GM18861 (cell line): Measurements from ENCODE around the gene SSNA1.

Source experiments
- ATAC-seq: cut with Tn5 transposase; IDR thresholded peaks from one replicate; pipeline ENCODE4 v1.9.1; 2021; ENCODE audit not compliant: unreplicated experiment

SSNA1 gene, protein sequence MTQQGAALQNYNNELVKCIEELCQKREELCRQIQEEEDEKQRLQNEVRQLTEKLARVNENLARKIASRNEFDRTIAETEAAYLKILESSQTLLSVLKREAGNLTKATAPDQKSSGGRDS

DNA sequence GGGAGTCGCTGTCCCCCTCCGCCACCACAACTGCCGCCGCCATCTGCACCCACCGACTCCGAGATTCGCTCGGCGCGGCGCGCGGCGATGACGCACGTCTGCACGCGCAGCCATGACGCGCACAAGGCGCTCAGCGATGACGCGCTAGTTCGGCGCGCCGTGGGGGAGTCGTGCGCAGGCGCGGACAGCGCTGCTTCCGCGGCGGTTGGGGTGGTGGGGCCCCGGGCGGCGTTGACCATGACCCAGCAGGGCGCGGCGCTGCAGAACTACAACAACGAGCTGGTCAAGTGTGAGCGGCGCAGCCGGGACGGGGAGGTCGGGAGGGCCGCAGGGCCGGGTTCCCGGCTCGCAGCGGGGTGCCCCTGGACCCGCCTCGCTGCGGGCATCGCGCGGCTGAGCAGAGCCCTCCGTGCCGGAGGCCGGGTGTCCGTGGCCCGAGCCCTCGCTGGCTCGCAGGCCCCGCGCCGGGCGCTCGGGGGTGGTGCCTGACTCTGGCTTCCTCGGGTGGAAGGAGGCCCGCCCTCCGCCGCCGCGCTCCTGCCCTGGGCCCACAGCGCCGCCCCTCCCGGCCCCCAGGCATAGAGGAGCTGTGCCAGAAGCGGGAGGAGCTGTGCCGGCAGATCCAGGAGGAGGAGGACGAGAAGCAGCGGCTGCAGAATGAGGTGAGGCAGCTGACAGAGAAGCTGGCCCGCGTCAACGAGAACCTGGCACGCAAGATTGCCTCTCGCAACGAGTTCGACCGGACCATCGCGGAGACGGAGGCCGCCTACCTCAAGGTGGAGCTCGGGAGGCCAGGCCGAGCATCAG is at the start of gene SSNA1, which contains the start of gene ANAPC2:
TSS of gene SSNA1 (plus strand) at position 187 of the 807 bp plus-strand sequence. CDS start at position 238, 51 bp downstream.
TSS of gene ANAPC2 (minus strand) at position 71 of the 807 bp plus-strand sequence. CDS start at position 43, 28 bp downstream.
- ATAC-seq, result peak; percentile 79

DNA sequence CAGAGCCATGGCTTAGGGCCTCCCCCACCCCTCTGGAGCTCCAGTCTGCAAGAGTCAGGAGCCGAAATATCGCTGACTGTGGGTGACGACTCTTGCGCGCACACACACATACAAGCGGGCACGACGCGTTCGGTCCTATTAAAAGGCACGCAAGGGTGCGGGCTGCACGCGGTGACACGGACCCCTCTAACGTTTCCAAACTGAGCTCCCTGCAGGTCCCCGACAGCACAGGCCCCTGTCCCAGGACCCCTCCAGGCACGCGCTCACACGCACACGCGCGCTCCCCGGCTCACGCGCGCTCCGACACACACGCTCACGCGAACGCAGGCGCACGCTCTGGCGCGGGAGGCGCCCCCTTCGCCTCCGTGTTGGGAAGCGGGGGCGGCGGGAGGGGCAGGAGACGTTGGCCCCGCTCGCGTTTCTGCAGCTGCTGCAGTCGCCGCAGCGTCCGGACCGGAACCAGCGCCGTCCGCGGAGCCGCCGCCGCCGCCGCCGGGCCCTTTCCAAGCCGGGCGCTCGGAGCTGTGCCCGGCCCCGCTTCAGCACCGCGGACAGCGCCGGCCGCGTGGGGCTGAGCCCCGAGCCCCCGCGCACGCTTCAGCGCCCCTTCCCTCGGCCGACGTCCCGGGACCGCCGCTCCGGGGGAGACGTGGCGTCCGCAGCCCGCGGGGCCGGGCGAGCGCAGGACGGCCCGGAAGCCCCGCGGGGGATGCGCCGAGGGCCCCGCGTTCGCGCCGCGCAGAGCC is 49.6 kb upstream of the SSNA1 start, which contains the start of gene GRIN1:
TSS of gene GRIN1 (plus strand) at position 433 of the 746 bp plus-strand sequence. CDS start 333 bp downstream, outside the sequence.
- no peak for ATAC-seq

DNA sequence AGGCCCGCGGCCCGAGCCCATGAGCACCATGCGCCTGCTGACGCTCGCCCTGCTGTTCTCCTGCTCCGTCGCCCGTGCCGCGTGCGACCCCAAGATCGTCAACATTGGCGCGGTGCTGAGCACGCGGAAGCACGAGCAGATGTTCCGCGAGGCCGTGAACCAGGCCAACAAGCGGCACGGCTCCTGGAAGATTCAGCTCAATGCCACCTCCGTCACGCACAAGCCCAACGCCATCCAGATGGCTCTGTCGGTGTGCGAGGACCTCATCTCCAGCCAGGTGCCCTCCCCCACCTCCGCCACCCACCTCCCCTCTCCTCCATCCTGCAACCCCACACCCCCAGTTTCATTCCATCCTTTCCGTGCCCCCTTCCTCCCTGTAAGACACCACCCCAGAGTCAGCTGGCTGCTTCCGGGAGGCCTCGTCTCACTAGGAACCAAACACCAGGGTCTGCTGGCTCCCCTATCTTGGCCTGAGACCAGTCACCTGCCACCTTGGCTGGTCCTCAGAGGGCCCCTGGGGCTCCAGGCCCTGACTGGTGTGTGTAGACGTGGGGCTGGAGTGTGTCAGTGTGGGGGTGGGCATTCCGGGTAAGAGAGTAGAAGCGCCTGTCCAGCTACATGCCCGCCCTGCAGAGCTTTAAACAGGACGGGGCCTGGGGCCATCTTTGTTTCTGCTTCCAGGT is 48.9 kb upstream of the SSNA1 start:
- no peak for ATAC-seq

DNA sequence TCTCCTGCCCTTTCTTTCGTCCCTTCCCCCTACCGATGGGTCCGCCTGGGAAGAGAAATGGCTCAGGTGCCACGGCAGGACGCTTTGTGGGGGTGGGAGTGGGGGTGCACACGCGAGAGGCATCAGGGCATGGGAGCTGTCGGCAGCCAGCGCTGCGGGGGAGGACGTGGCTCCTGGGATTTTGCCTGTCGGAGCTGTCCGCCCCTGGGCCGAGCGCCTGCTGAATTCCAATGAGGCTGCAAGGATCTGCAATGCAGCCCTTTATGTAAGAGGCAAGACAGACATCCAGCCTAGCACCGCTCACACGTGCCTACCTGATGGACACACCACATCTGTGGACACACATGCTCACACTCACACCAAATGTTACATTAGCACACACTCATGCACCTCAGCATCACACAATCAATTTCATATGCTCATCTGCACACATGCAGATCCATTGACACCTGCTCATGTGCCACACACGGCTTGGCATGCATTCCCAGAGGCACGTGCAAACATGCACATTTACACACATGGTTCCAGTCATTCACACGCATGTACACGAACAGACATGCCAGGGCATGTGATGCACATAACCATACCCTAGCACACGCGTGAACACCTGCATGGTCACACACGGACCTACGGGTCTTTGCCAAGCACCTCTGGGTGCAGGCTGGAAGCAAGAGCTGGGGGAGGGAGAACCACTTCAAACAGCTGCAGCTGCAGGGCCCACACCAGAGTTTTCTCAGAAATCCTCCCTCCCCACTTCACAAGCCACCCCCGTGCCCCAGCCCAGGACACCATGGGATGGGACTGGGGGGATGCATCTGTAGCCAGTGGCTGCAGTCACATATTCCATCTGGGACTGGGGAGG is 48.1 kb upstream of the SSNA1 start:
- no peak for ATAC-seq

DNA sequence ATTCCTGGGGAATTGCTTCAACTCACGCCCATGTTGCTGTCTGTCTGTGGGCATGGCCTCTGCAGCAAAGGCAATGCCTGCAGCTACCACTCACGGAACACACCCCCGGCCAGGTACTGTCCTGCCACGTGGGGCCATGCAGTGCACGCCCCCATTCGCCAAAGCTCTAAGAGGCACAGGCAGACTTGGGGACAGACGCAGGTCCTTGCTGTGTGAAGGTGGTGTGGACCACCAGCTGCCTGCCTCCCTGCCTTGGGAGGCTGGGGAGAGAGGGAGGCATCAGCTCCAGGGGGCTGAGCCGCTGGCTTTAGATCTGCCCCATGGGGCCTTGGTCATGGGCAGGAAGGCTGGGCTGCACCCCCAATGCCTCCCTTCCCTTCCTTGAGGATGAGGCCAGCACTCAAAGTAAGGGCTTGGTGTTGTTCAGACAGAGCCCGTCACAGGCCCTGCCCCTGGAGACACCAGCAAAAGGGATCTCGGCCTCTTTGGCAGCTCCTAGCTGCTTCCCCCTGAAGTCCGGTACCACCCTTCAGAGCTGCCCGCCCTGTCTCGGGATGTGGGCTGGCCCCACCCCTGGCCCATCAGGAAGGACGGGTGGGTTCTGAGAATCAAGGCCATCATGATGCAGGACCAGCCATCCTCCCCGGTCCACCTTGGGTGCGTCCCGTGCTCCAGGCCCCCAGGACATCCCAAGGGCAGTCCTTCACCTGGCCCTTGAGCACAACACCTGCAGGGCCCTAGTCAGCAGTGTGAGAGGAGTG is 47.2 kb upstream of the SSNA1 start:
- ATAC-seq, result no peak

DNA sequence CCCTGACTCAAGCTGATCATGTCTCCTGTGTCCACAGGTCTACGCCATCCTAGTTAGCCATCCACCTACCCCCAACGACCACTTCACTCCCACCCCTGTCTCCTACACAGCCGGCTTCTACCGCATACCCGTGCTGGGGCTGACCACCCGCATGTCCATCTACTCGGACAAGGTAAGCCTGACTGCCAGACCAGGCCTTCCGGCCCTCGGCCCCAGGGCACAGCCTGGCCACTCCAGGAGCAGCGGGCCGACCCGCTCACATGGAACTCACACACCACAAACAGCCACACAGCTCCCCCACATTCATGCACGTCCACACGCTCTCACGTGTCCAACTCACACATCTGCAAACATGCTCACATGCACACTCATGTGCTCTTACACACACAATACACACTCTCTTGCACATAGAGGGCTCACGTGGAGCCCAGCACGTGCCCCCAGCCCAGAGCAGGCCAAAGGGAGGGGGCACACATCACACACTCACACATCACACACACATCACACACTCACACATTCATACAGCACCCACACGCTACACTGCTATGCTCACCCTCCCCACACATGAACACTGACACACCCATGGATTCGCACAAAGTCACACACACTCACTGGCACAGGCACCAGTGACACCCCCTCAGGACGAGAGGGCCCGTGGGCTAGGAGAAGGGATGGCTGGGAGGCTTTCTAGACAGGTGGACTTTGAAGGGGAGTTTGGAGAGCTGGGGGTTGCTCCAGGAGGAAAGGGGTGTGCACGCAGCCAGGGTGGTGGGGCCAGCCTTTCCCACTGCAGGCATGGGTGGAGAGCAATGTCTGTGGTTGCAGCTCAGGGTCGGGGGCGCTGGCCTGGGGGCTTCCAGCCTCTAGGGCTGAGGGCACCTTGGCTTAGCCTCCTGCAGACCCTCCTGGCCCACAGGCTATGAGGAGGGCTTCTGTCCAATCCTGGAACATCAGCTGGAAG is 46.2 kb upstream of the SSNA1 start:
- no peak for ATAC-seq

DNA sequence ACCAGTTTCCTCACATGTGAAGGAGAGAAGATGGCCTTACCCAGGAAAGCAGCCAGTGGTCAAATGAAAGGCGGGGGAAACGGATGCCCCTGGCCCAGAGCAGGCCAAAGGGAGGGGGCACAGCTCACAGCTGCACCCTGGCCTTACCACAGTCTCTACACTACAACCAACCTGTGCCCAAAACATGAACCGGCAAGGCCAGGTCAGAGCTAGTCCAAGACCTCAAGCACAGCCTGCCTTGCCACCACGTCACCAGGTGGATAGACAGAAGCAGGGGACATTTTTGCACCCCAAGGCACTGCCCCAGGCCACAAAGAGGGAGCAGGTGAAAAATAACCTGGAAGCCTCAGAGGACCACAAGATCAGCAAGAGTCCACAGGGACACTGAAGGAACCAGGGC is 45.0 kb upstream of the SSNA1 start:
- no peak for ATAC-seq

DNA sequence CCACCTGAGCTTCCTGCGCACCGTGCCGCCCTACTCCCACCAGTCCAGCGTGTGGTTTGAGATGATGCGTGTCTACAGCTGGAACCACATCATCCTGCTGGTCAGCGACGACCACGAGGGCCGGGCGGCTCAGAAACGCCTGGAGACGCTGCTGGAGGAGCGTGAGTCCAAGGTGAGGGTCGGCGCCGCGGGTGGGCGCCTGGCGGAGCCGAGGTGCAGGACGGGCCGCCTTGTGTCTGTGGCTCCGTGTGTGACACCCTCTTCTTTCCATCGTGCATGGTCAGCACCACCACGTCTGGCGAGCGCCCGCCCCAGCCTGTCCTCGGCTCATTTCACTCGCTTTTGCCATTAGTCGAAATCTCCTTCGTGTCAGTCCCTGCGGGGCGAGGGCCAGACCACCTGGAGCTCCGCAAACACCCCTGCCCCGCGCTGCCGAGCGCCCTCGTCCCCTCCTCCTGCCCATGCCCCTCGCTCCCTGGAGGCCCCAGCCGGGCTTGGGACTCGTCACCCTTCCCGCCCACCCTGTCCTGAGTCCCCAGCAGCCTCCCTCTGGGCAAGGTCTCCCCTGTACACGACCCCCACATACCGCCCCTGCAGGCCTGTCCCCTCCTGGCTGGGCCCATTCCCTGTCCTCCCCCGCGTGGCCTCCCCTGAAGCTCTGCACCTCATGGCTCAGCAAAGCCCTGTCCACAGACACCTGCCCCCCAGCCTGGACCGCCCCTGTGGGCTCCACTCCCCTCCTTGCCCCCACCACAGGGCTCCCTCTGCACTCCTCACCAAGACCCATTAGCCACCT is 42.5 kb upstream of the SSNA1 start:
- ATAC-seq, result no peak

DNA sequence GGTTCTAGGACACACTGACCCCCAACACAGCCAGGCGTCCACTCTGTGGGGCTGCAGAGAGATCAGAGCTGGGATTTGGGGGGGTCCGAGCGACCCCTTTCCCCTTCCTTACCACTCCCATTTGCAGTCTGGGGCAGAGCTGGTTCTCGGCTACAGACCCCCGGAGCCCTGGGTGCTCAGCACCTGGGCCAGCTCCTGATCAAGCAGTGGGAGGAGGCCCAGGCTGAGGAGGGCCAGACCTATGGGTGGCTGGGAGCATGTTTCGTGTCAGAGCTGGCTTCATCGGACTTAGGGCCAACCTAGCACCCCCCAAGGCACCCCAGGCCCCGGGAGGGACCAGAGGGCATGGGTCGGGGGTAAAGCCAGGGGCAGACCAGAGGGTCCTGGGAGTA is 42.0 kb upstream of the SSNA1 start:
- ATAC-seq, result no peak

DNA sequence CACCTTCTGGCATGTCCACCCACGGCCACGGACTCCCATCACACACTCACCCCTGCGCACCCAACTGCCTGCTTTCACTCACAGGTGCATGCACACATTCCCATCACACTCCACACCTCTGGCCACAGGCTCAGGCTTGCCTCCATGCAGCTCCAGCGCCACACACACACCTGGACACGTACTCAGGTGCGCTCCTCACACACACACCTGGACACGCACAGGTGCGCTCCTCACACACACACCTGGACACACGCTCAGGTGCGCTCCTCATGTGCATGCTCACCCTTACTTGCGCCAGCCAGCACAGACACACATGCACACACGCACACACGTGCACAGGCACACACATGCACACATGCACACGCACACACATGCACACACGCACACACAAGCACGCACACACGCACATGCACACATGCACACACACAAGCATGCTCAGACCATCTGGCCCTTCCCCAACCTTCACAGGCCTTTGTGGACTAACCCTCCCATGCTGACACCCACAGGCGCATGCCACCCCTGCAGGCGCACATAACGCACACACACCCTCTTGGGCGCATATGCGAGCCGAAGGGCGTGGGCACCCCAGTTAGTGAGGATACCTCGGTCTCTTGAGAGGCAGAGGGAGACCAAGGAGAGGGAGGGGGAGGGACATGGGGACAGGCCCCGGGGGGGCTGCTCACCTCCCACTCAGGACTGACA is 41.2 kb upstream of the SSNA1 start:
- ATAC-seq, result no peak

DNA sequence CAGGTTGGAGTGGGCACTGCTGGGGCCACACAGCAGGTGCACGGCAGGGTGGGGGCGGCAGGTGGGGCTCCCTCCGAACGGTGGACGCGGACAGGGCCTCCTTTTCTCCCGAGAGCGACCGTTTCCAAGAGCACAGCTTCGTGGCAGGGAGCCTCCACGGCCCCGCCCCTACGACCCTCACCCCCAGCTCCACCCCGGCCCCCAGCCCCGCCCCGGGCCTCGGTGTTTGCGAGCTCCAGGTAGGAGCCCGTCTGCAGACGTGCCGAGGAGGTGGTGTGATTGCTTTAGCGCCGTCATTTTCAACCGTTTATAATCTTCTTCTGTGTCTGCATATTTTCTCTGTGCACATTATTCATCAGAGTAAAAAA is 40.7 kb upstream of the SSNA1 start:
- no peak for ATAC-seq

DNA sequence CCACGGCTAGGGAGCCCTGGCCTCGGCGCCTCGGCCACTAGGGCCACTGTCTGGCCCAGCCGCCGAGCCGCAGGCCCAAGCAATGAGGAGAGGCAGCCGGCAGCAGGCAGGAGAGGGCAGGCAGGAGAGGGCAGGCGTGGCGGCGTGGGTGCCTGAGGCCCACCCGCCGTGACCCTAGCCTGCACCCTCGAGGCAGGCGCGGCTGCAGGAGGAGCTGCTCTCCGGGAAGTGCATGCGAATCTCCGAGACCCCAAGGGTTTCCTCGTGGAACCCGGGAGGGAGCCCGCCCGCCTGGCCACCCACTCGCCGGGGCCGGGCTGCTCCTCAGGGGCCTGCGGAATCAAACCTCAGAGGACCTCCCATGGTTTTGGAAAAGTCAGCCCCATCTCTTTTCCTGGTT is 40.2 kb upstream of the SSNA1 start:
- ATAC-seq, result no peak

DNA sequence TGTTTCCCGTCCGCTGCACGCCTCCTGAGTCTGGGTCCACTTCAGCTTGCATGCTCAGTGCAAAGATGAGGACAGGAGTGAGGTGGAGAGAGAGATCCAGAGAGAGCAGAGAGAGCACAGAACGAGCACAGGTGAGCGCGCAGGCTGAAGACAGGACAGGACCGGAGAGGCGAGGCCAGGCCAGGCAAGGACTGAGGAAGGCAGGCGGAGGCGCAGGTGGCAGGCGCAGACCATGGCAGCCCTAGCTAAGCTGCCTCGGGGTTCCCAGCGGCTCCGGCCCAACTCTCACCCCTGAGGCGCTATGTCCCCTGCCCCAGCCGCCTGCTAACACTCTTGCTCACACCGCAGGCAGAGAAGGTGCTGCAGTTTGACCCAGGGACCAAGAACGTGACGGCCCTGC is 39.8 kb upstream of the SSNA1 start:
- ATAC-seq, result no peak

DNA sequence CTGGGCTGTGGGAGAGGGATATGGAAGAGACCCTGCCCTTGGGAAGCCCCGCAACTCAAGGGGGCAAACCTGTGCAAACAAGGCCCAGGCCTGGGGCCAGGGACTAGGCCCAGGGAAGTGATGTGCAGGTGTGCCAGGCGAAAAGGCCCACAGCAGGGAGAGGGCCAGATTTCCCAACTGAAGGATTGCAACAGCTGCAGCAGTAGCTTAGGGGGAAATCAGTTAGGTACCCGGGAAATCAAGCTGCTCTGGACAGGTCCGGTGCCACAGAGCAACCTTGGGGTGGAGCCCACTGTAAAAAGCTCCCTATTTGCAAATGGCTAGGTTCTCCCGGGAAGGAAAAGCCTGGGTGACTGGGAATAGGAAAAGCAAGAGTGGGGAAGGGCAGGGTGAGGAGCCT is 39.1 kb upstream of the SSNA1 start:
- no peak for ATAC-seq

DNA sequence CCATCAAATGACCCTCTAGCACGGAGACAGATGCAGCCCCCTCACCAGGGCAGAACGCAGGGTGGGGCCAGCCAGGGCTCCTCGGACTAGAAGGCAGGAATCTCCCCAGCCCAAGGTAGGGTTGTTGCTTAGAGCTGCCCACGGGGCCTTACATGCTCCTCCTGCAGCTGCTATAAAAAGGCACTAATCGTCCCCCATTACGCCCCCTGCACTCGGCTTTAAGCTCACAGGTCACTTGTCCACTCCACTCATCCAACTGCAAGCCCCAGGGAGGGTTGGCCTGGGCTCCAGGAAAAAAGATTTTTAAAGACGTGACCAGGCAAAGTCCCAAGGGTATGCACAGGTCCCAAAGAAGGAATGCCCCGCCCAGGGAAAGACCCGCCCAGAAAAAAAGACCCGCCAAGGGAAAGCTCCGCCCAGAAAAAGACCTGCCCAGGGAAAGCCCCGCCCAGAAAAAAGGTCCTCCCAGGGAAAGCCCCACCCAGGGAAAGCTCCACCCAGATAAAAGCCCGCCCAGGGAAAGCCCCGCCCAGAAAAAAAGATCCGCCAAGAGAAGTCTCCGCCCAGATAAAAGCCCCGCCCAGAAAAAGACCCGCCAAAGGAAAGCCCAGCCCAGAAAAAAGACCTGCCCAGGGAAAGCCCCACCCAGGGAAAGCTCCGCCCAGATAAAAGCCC is 38.4 kb upstream of the SSNA1 start:
- no peak for ATAC-seq

DNA sequence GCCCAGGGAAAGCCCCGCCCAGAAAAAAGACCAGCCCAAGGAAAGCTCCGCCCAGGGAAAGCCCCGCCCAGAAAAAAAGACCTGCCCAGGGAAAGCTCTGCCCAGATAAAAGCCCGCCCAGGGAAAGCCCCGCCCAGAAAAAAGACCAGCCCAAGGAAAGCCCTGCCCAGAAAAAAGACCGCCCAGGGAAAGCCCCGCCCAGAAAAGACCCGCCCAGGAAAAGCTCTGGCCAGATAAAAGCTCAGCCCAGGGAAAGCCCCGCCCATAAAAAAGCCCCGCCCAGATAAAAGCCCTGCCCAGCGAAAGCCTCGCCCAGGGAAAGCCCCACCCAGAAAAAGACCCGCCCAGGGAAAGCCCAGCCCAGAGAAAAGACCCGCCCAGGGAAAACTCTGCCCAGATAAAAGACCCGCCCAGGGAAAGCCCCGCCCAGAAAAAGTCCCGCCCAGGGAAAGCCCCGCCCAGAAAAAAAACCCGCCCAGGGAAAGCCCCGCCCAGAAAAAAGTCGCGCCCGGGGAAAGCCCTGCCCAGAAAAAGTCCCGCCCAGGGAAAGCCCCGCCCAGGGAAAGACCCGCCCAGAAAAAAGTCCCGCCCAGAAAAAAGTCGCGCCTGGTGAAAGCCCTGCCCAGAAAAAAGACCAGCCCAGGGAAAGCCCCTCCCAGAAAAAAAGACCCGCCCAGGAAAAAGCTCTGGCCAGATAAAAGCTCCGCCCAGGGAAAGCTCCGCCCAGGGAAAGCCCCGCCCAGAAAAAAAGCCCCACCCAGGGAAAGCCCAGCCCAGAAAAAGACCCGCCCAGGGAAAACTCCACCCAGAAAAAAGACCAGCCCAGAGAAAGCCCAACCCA is 37.6 kb upstream of the SSNA1 start:
- no peak for ATAC-seq
